Nephron (organoid): ENCODE results near the gene S1PR2.

Experiments used
- H3K27ac Mint-ChIP-seq, 3 experiments: 2 replicates each; pipeline ENCODE4 v1.8.0; 2020; ENCODE audit warnings: mixed read lengths in 3 of 3, mild to moderate bottlenecking in 2 of 3, moderate library complexity in 1 of 3
- H3K27me3 Mint-ChIP-seq: 2 replicates; pipeline ENCODE4 v1.8.0; 2021; ENCODE audit warnings: low read depth, mild to moderate bottlenecking, moderate library complexity, mixed read lengths
- H3K36me3 Mint-ChIP-seq: 2 replicates; pipeline ENCODE4 v1.8.0; 2020; ENCODE audit warnings: low read depth, mixed read lengths
- H3K4me1 Mint-ChIP-seq: 2 replicates; pipeline ENCODE4 v1.8.0; 2020; ENCODE audit warnings: mixed read lengths
- H3K4me3 Mint-ChIP-seq, 3 experiments: 2 replicates each; pipeline ENCODE4 v1.8.0; 2020; ENCODE audit warnings: mild to moderate bottlenecking in 3 of 3, mixed read lengths in 3 of 3, moderate library complexity in 2 of 3
- H3K9me3 Mint-ChIP-seq: 2 replicates; pipeline ENCODE4 v1.8.0; 2020; ENCODE audit warnings: mixed read lengths
- CTCF ChIP-seq, 3 experiments: fragments of 200-600 bp; sonication (generic); IDR thresholded peaks; one replicate each; pipeline ENCODE4 v1.5.0; 2021; ENCODE audit warnings: antibody characterized with exemption in 3 of 3; ENCODE audit not compliant: unreplicated experiment in 3 of 3

The S1PR2 gene

DNA sequence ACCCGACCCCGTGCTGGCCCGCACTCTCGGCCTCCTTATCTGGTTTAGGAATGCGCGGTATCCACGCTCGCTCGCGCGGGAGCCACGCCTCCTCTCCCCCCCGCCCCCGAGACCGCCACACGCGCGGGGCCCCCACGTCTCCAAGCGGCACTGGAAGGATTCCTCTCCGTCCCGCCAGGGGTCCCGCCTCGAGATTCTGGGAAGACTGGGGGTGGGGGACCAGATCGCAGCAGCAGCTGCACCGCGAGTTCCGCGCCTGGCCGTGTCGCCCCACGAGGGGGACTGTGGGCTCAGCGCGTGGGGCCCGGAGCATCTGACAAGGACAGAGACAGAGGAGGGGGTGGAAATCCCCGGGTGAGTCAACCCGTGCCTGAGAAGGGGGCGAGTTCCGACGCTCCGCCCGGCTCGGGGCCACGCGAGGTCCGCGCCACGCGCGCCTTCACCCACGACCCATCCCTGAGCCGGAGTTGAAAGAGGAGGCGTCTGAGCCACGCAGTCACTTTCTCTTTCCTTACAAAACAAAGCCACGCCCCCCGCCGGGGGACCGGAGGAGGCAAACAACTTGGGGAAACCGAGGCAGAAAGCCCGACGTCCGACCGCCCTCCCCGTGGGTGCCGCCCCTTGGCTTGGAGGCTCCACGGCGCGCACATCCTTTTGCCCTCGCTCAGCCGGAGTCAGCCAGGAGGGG lies 814 bp downstream of the S1PR2 start:
- Mint-ChIP-seq H3K9me3 (no peaks in the 10 kb centered on the region), H3K27ac (peak overlapping the region; percentile 88 to 93 (median 92)), H3K4me1 (peaks cover 23% of the 10 kb centered on the region), H3K27me3 (no peaks in the 10 kb centered on the region), H3K4me3 (peak overlapping the region; percentile 91 to 94 (median 92)), H3K36me3 (no peaks in the 10 kb centered on the region)
- TF ChIP-seq CTCF (IDR thresholded peaks at IDR 0.05; ENCODE audit: unreplicated experiment in 3 of 3) = peak in 2 of 3 experiments; percentile 10 to 19

- Mint-ChIP-seq H3K4me1 (peaks cover 19% of the 10 kb centered on the region), H3K36me3 (peaks cover 9% of the 10 kb centered on the region), H3K27me3 (no peaks in the 10 kb centered on the region), H3K9me3 (no peaks in the 10 kb centered on the region), H3K27ac (peak overlapping the region; percentile 80 to 93 (median 93)), H3K4me3 (peak overlapping the region; percentile 91 to 94 (median 92))
- peak; percentile 45 to 52 (median 48) for TF ChIP-seq CTCF (IDR thresholded peaks at IDR 0.05; ENCODE audit: unreplicated experiment in 3 of 3)
Observed at GRCh38 chr19:10228920-10229319, 2.2 kb downstream of the S1PR2 start.

DNA sequence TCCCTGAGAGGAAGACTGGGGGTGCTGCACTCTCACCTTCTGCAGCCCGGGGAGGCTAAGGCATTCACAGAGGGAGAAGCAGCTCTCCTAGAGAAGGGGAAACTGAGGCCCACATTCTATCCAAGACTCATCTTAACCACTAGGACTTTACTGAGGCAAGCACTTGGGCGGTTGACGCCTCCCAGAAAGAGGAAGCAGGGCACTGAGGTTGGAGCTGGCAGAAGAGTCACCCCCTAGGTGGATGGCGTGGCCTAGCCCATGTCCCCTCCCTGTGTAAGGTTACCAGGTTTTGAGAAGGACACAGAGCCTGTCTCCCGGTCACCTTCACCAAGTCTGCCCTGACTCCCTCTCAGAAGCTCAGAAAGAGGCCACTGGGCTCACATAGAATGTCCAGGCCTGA lies 2.7 kb downstream of the S1PR2 start:
- TF ChIP-seq CTCF (IDR thresholded peaks at IDR 0.05; ENCODE audit: unreplicated experiment in 3 of 3) = no peak
- peak overlapping the region; percentile 80 to 93 (median 93) for H3K27ac Mint-ChIP-seq
- no peaks in the 10 kb centered on the region for H3K27me3 Mint-ChIP-seq

GRCh38 chr19:10227026-10227971 lies 3.8 kb downstream of the S1PR2 start:
- Mint-ChIP-seq H3K4me1 (peaks cover 19% of the 10 kb centered on the region), H3K36me3 (peaks cover 15% of the 10 kb centered on the region), H3K27me3 (no peaks in the 10 kb centered on the region), H3K9me3 (no peaks in the 10 kb centered on the region), H3K4me3 (peak overlapping the region; percentile 43 to 63 (median 50)), H3K27ac (peak overlapping the region; percentile 92 to 97 (median 93))
- peak in 1 of 3 experiments; percentile 6 for TF ChIP-seq CTCF (IDR thresholded peaks at IDR 0.05; ENCODE audit: unreplicated experiment in 3 of 3)

More for the DNA sequence above, 2.7 kb downstream of the S1PR2 start:
- no peaks in the 10 kb centered on the region for H3K9me3 Mint-ChIP-seq
- H3K4me1 Mint-ChIP-seq = peaks cover 19% of the 10 kb centered on the region
- peaks cover 11% of the 10 kb centered on the region for H3K36me3 Mint-ChIP-seq
- peak overlapping the region; percentile 91 to 94 (median 92) for H3K4me3 Mint-ChIP-seq

DNA sequence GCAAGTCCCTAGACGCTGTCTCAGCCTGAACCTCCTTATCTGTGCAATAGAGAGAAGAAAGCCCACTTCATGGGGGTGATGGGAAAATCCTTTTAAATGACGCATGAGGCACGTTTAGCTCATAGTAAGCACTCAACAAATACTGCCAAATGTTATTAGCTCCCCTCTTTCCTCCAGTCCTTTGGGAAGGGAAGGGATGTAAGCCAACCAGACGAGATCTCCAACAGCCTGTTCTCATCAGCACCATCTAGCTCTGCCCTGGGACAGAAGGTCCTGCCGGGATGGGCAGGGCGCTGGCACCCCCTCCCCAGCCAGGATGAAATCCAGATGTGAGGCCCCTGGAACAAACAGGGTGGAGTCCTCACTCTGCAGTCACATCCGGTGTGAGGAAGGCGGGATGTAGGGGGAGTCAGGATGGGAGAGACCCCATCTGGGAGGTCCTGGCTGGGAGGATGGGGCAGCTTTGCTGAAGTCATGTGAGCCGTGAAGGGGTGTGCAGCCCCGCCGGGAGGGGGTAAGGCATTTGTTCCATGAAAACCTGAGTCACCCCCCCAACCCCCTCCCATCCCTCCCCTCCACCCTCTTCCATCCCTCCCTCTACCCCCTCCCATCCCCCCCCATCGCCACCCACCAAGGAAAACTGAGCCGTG lies 4.6 kb downstream of the S1PR2 start:
- Mint-ChIP-seq H3K4me3 (peak overlapping the region; percentile 58 to 71 (median 62)), H3K9me3 (no peaks in the 10 kb centered on the region), H3K27ac (peak overlapping the region; percentile 92 to 97 (median 93)), H3K36me3 (peaks cover 21% of the 10 kb centered on the region), H3K27me3 (no peaks in the 10 kb centered on the region), H3K4me1 (peaks cover 14% of the 10 kb centered on the region)
- no peak for TF ChIP-seq CTCF (IDR thresholded peaks at IDR 0.05; ENCODE audit: unreplicated experiment in 3 of 3)
